D721Med (cell line): Measurements from ENCODE around the gene AURKA.
"Not testable (repeated sequence)": the region's sequence is repeated elsewhere in the genome, so short reads cannot be mapped to it uniquely, and the experiment has no call there.

ENCODE experiments used
- DNase-seq: peaks from one replicate; pipeline ENCODE4 v3.0.0; 2011; ENCODE audit warnings: low spot score; ENCODE audit not compliant: insufficient read length
- FAIRE-seq: peaks from 2 replicates; lab custom pipeline; 2011; peaks lifted over from hg19 to GRCh38; lab: Jason Lieb, UNC
- CTCF ChIP-seq: IDR thresholded peaks from 2 replicates; pipeline ENCODE4 v1.5.1; 2012; ENCODE audit warnings: mild to moderate bottlenecking, control low read depth; ENCODE audit not compliant: insufficient read depth; ENCODE audit errors: missing control alignments

AURKA gene

GRCh38 chr20:56391596-56392131 is 351 bp downstream of the AURKA start:
- DNase-seq (no peak), FAIRE-seq (no peak)
- no peak for TF ChIP-seq CTCF

- TF ChIP-seq CTCF: no peak
- DNase-seq: no peak
- FAIRE-seq: no peak
These were observed 978 bp downstream of the AURKA start for GRCh38 chr20:56391037-56391436.

GRCh38 chr20:56390396-56390795 is 1.6 kb downstream of the AURKA start:
- not testable (repeated sequence) for FAIRE-seq, DNase-seq

- TF ChIP-seq CTCF: no peak
- DNase-seq (no peak), FAIRE-seq (no peak)
These were observed 2.2 kb downstream of the AURKA start for GRCh38 chr20:56389807-56390206.

GRCh38 chr20:56388882-56389281 is 3.1 kb downstream of the AURKA start:
- no peak for TF ChIP-seq CTCF
- no peak for FAIRE-seq
- DNase-seq: no peak

GRCh38 chr20:56386219-56386618 is 5.8 kb downstream of the AURKA start:
- no peak for DNase-seq
- no peak for TF ChIP-seq CTCF
- FAIRE-seq: no peak

- no peak for DNase-seq
- TF ChIP-seq CTCF: no peak
- no peak for FAIRE-seq
These were observed 6.9 kb downstream of the AURKA start for GRCh38 chr20:56385130-56385529.

- FAIRE-seq: no peak
These were observed 8.7 kb downstream of the AURKA start for GRCh38 chr20:56383334-56383733.

More at GRCh38 chr20:56383334-56383733, 8.7 kb downstream of the AURKA start:
- no peak for TF ChIP-seq CTCF
- no peak for DNase-seq
